Lower leg skin (tissue), 3 donors: ENCODE results near the gene GNB1L.

Experiments
- CTCF ChIP-seq, 3 donors: fragments of 450-650 bp; IDR thresholded peaks; one replicate each; pipeline ENCODE4 v1.5.1; 2016; ENCODE audit warnings: antibody characterized with exemption in 3 of 3, mild to moderate bottlenecking in 3 of 3, moderate library complexity in 2 of 3
- POLR2A ChIP-seq, 2 donors: fragments of 450-650 bp; IDR thresholded peaks; one replicate each; pipeline ENCODE4 v1.6.1; 2016 to 2017; ENCODE audit warnings: antibody characterized with exemption in 2 of 2, mild to moderate bottlenecking in 1 of 2, moderate library complexity in 1 of 2

- TF ChIP-seq CTCF (IDR thresholded peaks at IDR 0.05) = no peak
- TF ChIP-seq POLR2A (IDR thresholded peaks at IDR 0.05) = no peak
Measured at GRCh38 chr22:19751497-19752245, 103.0 kb downstream of the GNB1L start.
